Breast epithelium (tissue), 3 donors: ENCODE measurements around the gene GPR55.

Source experiments
- POLR2AphosphoS5 ChIP-seq, 3 donors: sonication (generic); formaldehyde crosslinking; IDR thresholded peaks; one replicate each; pipeline ENCODE4 v1.6.1; 2017; ENCODE audit warnings: antibody characterized with exemption in 3 of 3
- TF ChIP-seq, protein P1 (sequence below), 3 donors: fragments of 450-650 bp; IDR thresholded peaks; one replicate each; pipeline ENCODE4 v1.5.1; 2016 to 2017; ENCODE audit warnings: antibody characterized with exemption in 3 of 3, mild to moderate bottlenecking in 3 of 3, moderate library complexity in 3 of 3

DNA sequence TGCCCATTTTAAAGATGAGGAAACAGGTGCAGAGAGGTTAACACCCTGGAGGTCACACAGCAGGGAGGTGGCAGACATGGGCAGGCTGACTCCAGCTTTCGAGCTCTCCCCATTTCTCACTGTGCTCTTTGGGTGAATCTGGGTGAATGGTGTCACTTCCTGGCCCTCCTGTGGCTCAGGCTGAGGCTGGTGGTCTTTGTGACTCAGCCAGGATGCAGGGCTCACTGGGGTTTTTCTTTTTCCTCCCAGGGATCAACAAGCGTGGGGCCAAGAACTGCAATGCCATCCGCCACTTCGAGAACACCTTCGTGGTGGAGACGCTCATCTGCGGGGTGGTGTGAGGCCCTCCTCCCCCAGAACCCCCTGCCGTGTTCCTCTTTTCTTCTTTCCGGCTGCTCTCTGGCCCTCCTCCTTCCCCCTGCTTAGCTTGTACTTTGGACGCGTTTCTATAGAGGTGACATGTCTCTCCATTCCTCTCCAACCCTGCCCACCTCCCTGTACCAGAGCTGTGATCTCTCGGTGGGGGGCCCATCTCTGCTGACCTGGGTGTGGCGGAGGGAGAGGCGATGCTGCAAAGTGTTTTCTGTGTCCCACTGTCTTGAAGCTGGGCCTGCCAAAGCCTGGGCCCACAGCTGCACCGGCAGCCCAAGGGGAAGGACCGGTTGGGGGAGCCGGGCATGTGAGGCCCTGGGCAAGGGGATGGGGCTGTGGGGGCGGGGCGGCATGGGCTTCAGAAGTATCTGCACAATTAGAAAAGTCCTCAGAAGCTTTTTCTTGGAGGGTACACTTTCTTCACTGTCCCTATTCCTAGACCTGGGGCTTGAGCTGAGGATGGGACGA is 47.1 kb downstream of the GPR55 start:
- no peak for TF ChIP-seq POLR2AphosphoS5 (IDR thresholded peaks at IDR 0.05)
- TF ChIP-seq, protein P1, sequence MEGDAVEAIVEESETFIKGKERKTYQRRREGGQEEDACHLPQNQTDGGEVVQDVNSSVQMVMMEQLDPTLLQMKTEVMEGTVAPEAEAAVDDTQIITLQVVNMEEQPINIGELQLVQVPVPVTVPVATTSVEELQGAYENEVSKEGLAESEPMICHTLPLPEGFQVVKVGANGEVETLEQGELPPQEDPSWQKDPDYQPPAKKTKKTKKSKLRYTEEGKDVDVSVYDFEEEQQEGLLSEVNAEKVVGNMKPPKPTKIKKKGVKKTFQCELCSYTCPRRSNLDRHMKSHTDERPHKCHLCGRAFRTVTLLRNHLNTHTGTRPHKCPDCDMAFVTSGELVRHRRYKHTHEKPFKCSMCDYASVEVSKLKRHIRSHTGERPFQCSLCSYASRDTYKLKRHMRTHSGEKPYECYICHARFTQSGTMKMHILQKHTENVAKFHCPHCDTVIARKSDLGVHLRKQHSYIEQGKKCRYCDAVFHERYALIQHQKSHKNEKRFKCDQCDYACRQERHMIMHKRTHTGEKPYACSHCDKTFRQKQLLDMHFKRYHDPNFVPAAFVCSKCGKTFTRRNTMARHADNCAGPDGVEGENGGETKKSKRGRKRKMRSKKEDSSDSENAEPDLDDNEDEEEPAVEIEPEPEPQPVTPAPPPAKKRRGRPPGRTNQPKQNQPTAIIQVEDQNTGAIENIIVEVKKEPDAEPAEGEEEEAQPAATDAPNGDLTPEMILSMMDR (IDR thresholded peaks at IDR 0.05) = no peak
